ENCODE results near the gene SMC5. TPM values are rescaled to one million over a fixed set of nuclear protein-coding genes. Genes with fewer than 3 reads are reported as not detected.

The SMC5 gene
- total and polyA plus RNA-seq, 2 of the 8 experiments (the other 6 are each of a cell fraction or from before 2014, with no cell fraction given) = 4.5 to 22.6 TPM

- no peak overlapping the region for H4K5ac ChIP-seq (ENCODE audit: insufficient read length, low read depth, low read length)
- no peak overlapping the region for H3K9ac ChIP-seq (replicated peaks in 1 of 4; ENCODE audit: extremely low read depth in 1 of 4, low read depth in 3 of 4, low read length in 3 of 4)
- no peaks in the 10 kb centered on the region for H3K9me3 ChIP-seq (ENCODE audit: insufficient read depth in 2 of 2, low read depth in 1 of 2, low read length in 1 of 2)
- no peaks in the 10 kb centered on the region for H3K79me1 ChIP-seq (ENCODE audit: low read depth, low read length)
- DNase-seq (ENCODE audit: low read depth in 1 of 2, low spot score in 2 of 2) (no peak), FAIRE-seq (no peak)
- H3K4me2 ChIP-seq (ENCODE audit: insufficient read depth in 1 of 2, low read depth in 2 of 2, low read length in 2 of 2) = no peak overlapping the region
- H3K14ac ChIP-seq (ENCODE audit: insufficient read length) = no peak overlapping the region
- 92% methylated on average over 2 of the region's 2 CpGs; no CpG with 5 or more reads in 1 of the 2 experiments for WGBS, 2 experiments (ENCODE audit: extremely low coverage in 1 of 2, insufficient coverage in 1 of 2, insufficient read length in 1 of 2, insufficient replicate concordance in 2 of 2, low coverage in 1 of 2, low lambda C conversion rate in 2 of 2, missing lambda C conversion rate in 1 of 2)
- H4K20me1 ChIP-seq (replicated peaks in 1 of 2; ENCODE audit: control insufficient read depth in 1 of 2, insufficient read depth in 2 of 2, low read length in 2 of 2) = no peaks in the 10 kb centered on the region
- H3K4me3 ChIP-seq (ENCODE audit: extremely low read depth in 1 of 4, insufficient read depth in 2 of 4, low read depth in 3 of 4, low read length in 4 of 4) = no peak overlapping the region
- H3K27me3 ChIP-seq (replicated peaks in 1 of 4; ENCODE audit: control insufficient read depth in 3 of 4, extremely low read depth in 1 of 4, insufficient read depth in 3 of 4, low read length in 3 of 4) = no peaks in the 10 kb centered on the region
- POLR2A ChIA-PET (ENCODE audit: partially characterized antibody) = no interaction called here
- H3K36me3 ChIP-seq (ENCODE audit: control insufficient read depth in 2 of 4, insufficient read depth in 4 of 4, low read length in 3 of 4) = peaks cover 3 to 32% (median 9%) of the 10 kb centered on the region in 4 experiments; a peak in 5 of 8 replicates
- H2AFZ ChIP-seq (ENCODE audit: low read length) = no peak overlapping the region
- no peaks in the 10 kb centered on the region for H3K4me1 ChIP-seq (replicated peaks in 1 of 4; ENCODE audit: control insufficient read depth in 3 of 4, insufficient read depth in 4 of 4, low read length in 3 of 4)
- no peak for TF ChIP-seq SAP30 (IDR thresholded peaks at IDR 0.05; ENCODE audit: insufficient read depth, insufficient replicate concordance, low read length)
- no peak for TF ChIP-seq PHF8 (conservative IDR thresholded peaks at IDR 0.05; ENCODE audit: low read depth, low read length)
- no peak for TF ChIP-seq KDM4A (IDR thresholded peaks at IDR 0.05; ENCODE audit: low read depth, low read length, severe bottlenecking)
- TF ChIP-seq CBX5 (IDR thresholded peaks at IDR 0.05; ENCODE audit: low read depth, low read length) = no peak
- TF ChIP-seq HDAC6 (IDR thresholded peaks at IDR 0.05; ENCODE audit: low read depth, low read length) = no peak
- no peak overlapping the region for H2BK20ac ChIP-seq (ENCODE audit: low read length)
- no peaks in the 10 kb centered on the region for H3K23me2 ChIP-seq (ENCODE audit: low read depth, low read length)
- H2AK5ac ChIP-seq (ENCODE audit: low read depth, low read length) = no peak overlapping the region
- H3K79me2 ChIP-seq (ENCODE audit: control insufficient read depth in 1 of 2, insufficient read depth in 2 of 2, low read length in 2 of 2) = no peaks in the 10 kb centered on the region
- H3K27ac ChIP-seq (ENCODE audit: low read depth, low read length) = no peak overlapping the region
- H2BK120ac ChIP-seq (replicated peaks; ENCODE audit: low read depth, low read length) = no peak overlapping the region
- H2BK15ac ChIP-seq (ENCODE audit: low read length) = no peak overlapping the region
- H3K23ac ChIP-seq (ENCODE audit: insufficient read length) = no peak overlapping the region
- no peak overlapping the region for H4K8ac ChIP-seq (ENCODE audit: extremely low read depth, insufficient read depth, low read length)
- H3K56ac ChIP-seq (replicated peaks; ENCODE audit: insufficient read length, low read depth, low read length) = no peak overlapping the region
- H4K91ac ChIP-seq (replicated peaks; ENCODE audit: insufficient read length, low read length) = no peak overlapping the region
- no peak overlapping the region for H3K18ac ChIP-seq (ENCODE audit: extremely low read depth, low read length)
- H2BK12ac ChIP-seq (ENCODE audit: low read depth, low read length) = no peak overlapping the region
- H2BK5ac ChIP-seq (ENCODE audit: low read depth, low read length) = no peak overlapping the region
- no peak overlapping the region for H3K4ac ChIP-seq (replicated peaks; ENCODE audit: insufficient read length, low read depth, low read length)
- CTCF ChIA-PET (ENCODE audit: partially characterized antibody) = interaction anchor here (1.4 kb wide), 1 partner anchor 256 kb away, joined by 3 read pairs; no protein-coding TSS in a partner anchor
Observed at GRCh38 chr9:70347046-70347445, 88.3 kb downstream of the SMC5 start.
